H1 (cell line): Measurements from ENCODE around the gene MILR1. TPM values are rescaled to one million over a fixed set of nuclear protein-coding genes. Genes with fewer than 3 reads are reported as not detected.
A peak's percentile ranks its signal among the peaks of the same experiment; 100 is the strongest.

Experiments
- BACH1 ChIP-seq: IDR thresholded peaks from 2 replicates; pipeline ENCODE4 v1.6.1; 2012; ENCODE audit warnings: low read length, improper control_type of control experiment
- CEBPB ChIP-seq: IDR thresholded peaks from 2 replicates; pipeline ENCODE4 v1.6.1; 2012; ENCODE audit warnings: low read depth, low read length
- SP2 ChIP-seq: IDR thresholded peaks from 2 replicates; pipeline ENCODE4 v1.6.1; 2012; ENCODE audit warnings: mild to moderate bottlenecking, low read length, inconsistent platforms
- polyA plus RNA-seq, 7 experiments: library from polyadenylated mRNA; depleted of rRNA in 3 of 7; stranded (reverse) in 5 of 7; unstranded in 2 of 7; fragments of >200 nt in 5 of 7; fragments of 200-250 nt in 2 of 7; gene quantifications; 1 replicate in 5 of 7; 2 replicates in 1 of 7; 4 replicates in 1 of 7; pipeline versions ENCODE4 v1.2.1 to v1.2.3, GENCODE V29; 2011 to 2013; ENCODE audit warnings: missing spikeins in 2 of 7, mixed read lengths in 2 of 7
- total RNA-seq: library from RNA; stranded (reverse); fragmentation: NEBNext Ultra II Directional; extraction: Animal tissue kit (Norgen Biotek cat#: 25700); gene quantifications from 2 replicates; pipeline ENCODE4 v1.2.1, GENCODE V29; 2021
- TF ChIP-seq, protein P1 (sequence below): fragments of 300-600 bp; sonication (generic); IDR thresholded peaks from 2 replicates; pipeline ENCODE4 v1.7.1; 2012; ENCODE audit warnings: low read length, moderate library complexity, mild to moderate bottlenecking, inconsistent platforms; ENCODE audit not compliant: insufficient replicate concordance

Gene MILR1
- total and polyA plus RNA-seq, 2 of the 8 experiments (the other 6 are each of a cell fraction or from before 2014, with no cell fraction given), result not detected

DNA sequence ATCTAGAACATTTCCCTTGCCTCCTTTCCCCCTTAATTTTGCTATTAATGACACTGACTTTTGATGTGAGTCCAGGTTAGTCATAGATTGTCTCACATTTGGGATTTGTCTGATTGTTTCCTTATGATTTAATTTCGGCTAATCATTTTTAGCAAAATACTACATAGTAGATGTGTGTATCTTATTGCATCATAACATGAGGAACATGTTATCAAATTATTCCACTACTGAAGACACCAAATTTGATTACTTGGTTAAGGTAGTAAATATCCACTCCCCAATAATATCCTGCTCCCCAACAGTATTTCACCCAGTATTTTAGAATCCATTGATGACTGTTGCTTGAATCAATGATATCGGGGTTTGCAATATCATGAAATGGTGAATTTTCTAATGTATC lies 45.2 kb downstream of the MILR1 start (continued):
- TF ChIP-seq, protein P1, sequence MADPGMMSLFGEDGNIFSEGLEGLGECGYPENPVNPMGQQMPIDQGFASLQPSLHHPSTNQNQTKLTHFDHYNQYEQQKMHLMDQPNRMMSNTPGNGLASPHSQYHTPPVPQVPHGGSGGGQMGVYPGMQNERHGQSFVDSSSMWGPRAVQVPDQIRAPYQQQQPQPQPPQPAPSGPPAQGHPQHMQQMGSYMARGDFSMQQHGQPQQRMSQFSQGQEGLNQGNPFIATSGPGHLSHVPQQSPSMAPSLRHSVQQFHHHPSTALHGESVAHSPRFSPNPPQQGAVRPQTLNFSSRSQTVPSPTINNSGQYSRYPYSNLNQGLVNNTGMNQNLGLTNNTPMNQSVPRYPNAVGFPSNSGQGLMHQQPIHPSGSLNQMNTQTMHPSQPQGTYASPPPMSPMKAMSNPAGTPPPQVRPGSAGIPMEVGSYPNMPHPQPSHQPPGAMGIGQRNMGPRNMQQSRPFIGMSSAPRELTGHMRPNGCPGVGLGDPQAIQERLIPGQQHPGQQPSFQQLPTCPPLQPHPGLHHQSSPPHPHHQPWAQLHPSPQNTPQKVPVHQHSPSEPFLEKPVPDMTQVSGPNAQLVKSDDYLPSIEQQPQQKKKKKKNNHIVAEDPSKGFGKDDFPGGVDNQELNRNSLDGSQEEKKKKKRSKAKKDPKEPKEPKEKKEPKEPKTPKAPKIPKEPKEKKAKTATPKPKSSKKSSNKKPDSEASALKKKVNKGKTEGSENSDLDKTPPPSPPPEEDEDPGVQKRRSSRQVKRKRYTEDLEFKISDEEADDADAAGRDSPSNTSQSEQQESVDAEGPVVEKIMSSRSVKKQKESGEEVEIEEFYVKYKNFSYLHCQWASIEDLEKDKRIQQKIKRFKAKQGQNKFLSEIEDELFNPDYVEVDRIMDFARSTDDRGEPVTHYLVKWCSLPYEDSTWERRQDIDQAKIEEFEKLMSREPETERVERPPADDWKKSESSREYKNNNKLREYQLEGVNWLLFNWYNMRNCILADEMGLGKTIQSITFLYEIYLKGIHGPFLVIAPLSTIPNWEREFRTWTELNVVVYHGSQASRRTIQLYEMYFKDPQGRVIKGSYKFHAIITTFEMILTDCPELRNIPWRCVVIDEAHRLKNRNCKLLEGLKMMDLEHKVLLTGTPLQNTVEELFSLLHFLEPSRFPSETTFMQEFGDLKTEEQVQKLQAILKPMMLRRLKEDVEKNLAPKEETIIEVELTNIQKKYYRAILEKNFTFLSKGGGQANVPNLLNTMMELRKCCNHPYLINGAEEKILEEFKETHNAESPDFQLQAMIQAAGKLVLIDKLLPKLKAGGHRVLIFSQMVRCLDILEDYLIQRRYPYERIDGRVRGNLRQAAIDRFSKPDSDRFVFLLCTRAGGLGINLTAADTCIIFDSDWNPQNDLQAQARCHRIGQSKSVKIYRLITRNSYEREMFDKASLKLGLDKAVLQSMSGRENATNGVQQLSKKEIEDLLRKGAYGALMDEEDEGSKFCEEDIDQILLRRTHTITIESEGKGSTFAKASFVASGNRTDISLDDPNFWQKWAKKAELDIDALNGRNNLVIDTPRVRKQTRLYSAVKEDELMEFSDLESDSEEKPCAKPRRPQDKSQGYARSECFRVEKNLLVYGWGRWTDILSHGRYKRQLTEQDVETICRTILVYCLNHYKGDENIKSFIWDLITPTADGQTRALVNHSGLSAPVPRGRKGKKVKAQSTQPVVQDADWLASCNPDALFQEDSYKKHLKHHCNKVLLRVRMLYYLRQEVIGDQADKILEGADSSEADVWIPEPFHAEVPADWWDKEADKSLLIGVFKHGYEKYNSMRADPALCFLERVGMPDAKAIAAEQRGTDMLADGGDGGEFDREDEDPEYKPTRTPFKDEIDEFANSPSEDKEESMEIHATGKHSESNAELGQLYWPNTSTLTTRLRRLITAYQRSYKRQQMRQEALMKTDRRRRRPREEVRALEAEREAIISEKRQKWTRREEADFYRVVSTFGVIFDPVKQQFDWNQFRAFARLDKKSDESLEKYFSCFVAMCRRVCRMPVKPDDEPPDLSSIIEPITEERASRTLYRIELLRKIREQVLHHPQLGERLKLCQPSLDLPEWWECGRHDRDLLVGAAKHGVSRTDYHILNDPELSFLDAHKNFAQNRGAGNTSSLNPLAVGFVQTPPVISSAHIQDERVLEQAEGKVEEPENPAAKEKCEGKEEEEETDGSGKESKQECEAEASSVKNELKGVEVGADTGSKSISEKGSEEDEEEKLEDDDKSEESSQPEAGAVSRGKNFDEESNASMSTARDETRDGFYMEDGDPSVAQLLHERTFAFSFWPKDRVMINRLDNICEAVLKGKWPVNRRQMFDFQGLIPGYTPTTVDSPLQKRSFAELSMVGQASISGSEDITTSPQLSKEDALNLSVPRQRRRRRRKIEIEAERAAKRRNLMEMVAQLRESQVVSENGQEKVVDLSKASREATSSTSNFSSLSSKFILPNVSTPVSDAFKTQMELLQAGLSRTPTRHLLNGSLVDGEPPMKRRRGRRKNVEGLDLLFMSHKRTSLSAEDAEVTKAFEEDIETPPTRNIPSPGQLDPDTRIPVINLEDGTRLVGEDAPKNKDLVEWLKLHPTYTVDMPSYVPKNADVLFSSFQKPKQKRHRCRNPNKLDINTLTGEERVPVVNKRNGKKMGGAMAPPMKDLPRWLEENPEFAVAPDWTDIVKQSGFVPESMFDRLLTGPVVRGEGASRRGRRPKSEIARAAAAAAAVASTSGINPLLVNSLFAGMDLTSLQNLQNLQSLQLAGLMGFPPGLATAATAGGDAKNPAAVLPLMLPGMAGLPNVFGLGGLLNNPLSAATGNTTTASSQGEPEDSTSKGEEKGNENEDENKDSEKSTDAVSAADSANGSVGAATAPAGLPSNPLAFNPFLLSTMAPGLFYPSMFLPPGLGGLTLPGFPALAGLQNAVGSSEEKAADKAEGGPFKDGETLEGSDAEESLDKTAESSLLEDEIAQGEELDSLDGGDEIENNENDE, result no peak
- TF ChIP-seq SP2 (no peak), CEBPB (0 out of 2 replicates have a peak, but pooled peaks have one; percentile 32), BACH1 (no peak)
